Measurements from ENCODE around the gene CCDC195.

CCDC195 gene

GRCh38 chr2:224716201-224716600 lies at the start of gene CCDC195:
CCDC195 (minus strand) TSS chr2:224716365; CDS start chr2:224716365, 0 bp downstream.
- DNase-seq = no peak

DNA sequence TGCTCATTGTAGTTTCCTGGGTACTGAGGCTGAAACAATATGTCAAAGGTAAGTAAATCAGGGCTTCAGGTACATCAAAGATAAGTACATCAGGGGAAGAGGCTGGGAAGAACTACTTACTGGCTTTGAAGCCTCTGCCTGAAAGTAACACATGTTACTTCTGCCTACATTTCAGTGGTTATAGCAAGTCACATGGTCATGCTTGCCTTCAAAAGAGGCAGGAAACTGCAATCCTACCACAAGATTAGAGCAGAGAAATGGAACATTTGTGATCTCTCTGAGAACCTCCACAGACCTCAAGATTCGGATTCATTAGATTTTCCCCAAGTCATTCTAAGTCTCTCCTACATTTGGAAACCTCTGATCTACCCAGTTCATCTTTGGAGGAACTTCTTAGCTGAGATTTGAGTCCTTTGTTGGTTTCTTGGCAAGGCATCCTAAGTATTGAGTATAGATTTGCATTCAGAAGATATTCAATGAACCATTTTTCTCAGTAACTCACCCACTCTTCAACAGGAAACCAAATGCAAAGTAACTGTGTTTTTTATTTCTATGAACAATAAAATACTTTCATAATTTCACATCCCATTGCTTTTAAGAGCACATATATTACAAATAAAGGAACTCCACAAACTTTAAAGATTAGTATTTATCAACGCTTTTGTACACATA lies 48.5 kb upstream of the CCDC195 start:
- DNase-seq = no peak

GRCh38 chr2:224757934-224758548 lies 41.9 kb upstream of the CCDC195 start:
- no peak for DNase-seq

DNA sequence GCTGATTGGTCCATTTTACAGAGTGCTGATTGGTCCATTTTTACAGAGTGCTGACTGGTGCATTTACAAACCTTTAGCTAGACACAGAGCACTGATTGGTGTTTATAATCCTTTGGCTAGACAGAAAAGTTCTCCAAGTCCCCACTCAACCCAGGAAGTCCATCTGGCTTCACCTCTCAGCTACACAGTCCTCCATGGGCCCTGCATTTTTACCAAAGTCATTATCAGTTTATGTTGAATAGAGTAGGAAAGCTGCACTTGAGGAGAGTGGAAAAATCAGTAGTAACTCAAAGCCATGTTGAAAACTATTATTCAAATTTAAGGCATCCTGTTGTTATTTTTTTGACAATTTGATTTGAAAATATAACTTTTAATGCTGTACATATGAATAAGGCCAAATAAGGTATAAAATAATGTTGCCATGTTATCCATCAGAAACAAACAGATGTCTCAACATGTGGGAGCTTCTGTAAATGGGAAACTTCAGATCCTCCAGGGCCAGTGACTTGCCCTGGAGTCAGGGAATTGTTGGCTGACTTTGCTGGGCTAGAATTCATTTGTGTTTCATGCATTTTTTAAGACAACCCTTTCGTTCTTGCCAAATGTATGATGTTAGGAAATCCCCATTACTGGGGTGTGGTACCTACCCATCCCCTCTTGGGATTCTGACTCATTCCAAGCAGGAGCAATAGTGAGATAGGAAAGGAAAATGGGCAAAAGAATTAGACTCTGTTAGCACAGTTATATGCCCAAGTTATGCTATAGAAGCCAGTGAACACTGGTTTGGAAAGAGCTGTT lies 37.8 kb upstream of the CCDC195 start:
- DNase-seq = no peak

DNA sequence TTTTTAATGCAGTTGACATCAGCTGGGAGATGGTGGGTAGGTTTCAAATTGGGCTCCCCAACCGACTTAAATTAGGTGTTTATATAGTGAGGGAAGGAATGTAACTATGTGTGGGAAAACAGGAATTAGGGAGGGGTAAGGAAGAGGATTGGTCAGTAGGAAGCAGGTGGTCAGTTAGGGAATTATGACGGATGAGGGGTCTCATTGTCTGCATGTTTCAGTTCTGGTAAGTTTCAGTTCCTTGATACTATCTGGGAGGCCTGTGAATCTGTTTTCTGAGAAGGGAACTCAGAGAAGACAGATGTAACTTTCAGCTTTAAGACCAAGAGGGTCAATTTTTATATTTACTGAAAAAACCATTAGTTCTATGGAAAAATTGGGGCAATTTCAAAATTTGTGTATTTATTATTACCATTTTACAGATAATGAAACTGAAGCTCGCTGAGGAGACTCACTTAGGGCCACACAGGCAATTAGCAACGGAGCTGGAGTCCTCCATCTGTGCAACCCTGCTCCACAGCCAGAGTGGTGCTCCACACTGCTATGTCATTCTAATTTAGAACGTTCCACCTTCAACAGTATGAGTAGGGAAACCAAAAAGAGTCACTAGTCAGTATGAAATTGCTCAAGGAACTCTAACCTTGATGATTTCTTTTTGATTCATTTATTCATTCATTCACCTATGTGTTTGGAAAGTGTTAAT lies 36.0 kb upstream of the CCDC195 start:
- no peak for DNase-seq

DNA sequence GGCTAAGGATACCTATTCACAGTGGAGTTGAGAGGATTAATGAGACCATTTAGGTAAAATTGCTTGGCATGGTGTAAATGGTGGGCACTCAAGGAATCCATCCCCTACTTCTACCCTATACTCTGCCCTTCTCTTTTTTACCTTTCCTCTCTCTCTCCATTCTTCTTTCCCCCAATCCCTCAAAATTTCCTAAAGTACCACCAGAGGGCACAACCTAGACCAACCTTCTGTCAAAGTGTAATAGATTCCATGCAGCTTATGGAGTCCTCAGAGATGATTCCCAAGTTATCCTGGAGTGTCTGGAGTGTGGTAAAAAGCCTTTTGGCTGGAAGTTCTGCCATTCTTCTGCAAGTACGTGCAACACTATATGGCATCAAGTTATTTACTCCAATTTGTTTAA lies 33.0 kb upstream of the CCDC195 start:
- DNase-seq = no peak

GRCh38 chr2:224747765-224748164 lies 31.6 kb upstream of the CCDC195 start:
- no peak for DNase-seq

GRCh38 chr2:224736227-224736626 lies 20.1 kb upstream of the CCDC195 start:
- DNase-seq = no peak

- DNase-seq = no peak
Measured at GRCh38 chr2:224734949-224735348, 18.8 kb upstream of the CCDC195 start.

- DNase-seq = no peak
Measured at GRCh38 chr2:224731665-224732064, 15.5 kb upstream of the CCDC195 start.

GRCh38 chr2:224729435-224729834 lies 13.3 kb upstream of the CCDC195 start:
- DNase-seq = no peak

- DNase-seq = no peak
Measured at GRCh38 chr2:224724331-224724730, 8.2 kb upstream of the CCDC195 start.

DNA sequence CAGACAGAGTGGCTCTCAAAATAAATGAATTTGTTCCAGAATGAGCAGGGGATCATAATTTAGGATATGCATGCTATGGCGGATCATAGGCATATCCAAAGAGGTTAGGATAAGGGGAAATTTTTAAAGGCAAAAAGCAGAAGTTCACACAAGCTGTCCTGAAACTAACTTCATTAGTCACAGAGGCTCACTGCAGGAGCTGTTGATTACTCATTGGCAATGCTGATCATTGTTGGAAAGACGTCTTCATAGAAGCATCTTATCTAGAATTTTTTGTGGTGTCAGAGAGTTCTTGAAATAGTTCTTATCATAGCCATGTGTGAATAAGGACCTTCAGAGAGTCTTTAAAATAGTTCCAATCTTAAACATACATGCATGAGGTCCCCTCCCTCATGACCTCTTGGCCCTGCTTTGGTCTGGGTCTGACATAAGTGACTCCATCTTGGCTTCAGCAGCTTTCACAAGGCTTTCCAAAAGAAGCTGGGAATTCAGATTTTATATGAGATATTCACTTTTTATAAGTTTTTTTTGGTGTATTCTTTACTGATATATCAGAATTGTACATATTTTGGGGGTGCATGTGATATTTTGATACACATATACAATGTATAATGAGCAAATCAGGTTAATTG lies 7.5 kb upstream of the CCDC195 start:
- DNase-seq = no peak

- no peak for DNase-seq
Measured at GRCh38 chr2:224722770-224723169, 6.6 kb upstream of the CCDC195 start.

DNA sequence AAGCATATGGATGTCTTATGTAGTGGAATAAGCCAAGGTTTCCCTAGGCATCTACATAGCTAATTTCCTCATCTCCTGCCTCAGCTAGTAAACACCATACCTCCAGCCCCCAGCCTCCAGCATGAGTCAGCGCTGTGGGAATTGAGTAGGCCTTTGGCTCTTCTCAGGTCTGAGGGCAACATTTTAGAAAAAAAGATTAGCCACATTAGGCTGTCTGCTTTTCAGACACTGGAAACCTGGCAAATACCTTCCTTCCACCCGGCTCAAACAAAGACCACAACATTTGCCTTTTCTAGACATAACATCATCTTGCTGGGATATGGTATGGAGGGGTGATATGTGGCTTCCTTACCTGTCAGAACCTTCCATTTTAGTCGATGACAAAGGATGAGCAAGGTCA lies 6.1 kb upstream of the CCDC195 start:
- DNase-seq = no peak

DNA sequence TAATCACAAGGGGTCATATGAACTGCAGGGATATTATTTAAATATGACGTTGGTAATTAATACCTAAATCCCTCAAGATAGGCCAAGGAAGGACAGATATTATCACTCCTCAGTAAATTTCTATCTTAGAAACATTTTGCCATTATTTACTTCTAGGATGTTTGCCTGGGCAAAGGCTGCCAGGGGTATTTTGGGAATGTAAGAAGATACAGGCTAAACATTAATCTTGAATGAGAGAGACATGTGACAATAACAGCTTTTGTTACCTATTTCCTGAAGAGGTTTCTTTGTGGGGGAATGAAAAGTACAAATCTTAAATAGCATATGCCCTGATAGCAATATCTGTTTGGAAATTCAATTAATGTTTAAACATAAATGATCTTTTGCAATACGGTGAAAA lies 756 bp upstream of the CCDC195 start:
- no peak for DNase-seq

DNA sequence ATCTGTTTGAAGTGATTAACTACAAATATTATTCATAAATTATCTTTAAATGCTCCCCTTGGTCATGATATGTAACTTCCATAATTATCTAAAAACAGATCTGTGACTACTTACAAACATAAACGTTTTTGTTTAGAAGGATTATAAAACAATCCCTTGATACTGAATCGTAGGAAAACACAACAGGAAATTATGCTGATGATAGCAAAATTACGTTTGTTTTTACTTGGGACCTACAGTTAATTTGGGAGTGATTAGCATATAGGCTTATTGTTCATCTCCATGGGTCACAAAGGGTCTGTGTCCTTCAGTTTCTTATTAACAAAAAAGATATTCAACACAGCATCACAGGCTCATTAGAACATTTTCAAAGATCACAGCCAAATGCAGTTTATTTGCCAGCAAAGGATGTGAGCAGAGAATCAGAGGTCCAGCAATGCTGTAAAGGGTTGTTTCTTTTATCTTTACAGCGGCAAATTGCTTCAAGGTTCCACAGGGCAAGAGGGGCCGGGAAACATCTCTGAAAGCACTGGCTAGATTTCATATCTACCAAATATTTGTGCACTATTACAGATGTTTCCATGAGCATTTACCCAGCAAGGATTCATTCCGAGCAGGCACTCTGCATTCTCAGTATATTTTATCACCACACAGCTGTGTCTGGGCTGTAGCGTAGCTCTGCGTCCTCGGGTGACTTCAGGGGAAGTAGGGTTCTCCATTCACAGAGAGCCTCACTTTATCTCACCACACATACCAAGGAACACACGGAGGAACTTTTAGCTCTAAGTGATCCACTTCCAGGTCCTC lies 4.1 kb downstream of the CCDC195 start:
- DNase-seq = no peak

DNA sequence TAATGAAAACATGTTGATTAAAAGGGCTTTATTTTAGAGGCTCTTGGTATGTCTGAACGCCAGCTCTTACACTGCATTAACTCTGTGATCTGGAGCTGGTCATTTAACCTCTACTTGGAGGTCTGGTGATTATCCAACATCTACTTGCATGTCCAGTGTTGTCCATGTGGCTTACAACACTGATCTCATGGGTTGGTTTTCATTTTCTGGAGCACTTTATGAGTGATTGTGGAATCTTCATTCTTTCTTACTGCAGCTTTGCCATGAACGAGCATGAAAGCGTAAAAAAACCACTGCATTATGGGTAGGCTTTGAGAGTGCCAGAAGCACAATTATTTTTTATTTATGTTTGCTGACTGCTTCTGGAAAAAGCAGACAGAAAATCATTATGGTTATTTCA lies 4.8 kb downstream of the CCDC195 start:
- no peak for DNase-seq

DNA sequence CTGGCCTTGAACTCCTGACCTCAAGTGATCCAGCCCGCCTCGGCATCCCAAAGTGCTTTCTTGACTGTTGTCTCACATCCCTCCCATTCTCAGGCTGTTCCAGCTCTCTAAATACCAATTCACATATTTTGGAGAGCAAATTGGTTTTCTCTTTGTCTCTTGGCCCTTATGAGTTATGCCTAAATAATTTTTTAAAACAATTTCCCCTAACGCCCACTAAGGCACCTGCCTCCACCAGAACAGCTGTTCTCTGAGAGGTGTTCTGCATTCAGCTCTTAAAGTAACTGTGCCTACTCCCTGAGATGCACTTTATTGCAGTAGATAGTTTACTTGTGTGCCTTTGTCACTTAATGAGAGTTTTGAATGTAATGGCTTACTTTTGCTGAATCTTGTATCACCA lies 6.9 kb downstream of the CCDC195 start:
- DNase-seq = no peak

- no peak for DNase-seq
Measured at GRCh38 chr2:224694502-224694901, 21.7 kb downstream of the CCDC195 start.

GRCh38 chr2:224691563-224691962 lies 24.6 kb downstream of the CCDC195 start:
- DNase-seq = no peak

DNA sequence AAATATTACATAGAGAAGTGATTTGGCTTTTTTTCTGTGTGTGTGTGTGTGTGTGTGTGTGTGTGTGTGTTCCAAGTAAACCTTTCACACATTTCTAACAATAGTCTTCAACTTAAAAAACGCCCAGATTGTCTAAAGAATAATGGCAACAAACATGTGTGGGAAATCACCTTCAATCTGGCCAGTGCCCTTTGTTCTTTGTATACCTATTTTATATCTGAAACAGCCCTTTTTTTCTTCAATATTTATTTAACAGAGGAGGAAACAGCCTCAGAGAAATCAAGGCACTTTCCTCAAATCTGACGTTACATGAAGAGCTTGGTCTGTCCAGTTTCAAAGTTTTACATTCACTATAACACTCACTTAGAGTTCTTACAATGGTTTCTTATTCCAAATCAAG lies 25.3 kb downstream of the CCDC195 start:
- DNase-seq = no peak
